ENCODE data around the gene SGIP1. TPM values are rescaled to one million over a fixed set of nuclear protein-coding genes. Genes with fewer than 3 reads are reported as not detected.

The SGIP1 gene
- total and polyA plus RNA-seq, 2 donors (not counting 3 experiments of a cell fraction or from before 2014, with no cell fraction given) = 30.9 to 68.9 TPM

DNA sequence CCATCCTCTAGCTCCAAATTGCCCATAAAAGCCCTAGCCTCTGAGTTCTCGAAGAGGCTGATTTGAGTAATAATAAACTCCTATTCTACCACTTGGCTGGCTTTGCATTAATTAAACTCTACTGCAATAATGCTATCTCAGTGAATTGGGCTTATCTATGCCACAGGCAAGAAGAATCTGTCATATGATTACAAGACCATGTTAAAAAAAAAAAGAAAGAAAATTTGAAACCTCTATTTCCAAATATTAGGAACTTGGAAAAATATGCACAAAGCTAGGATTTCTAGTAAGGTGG is 27.6 kb upstream of the SGIP1 start:
- no peaks in the 10 kb centered on the region for H4K20me1 ChIP-seq (replicated peaks; ENCODE audit: control insufficient read depth, extremely low read depth, insufficient read depth, low read length)
- dilution Hi-C loops (cut with MboI; ENCODE audit: extremely low pct_ligation_motif_present, low sequenced_read_pairs) (no loop called here), intact Hi-C loops (cut with micrococcal nuclease) (loop anchor here (1.0 kb wide), 3 partner anchors 21 to 58 kb away; no protein-coding TSS in a partner anchor)
- POLR2A ChIA-PET = interaction anchor here (1.2 kb wide), 1 partner anchor 21 kb away, joined by 3 read pairs; no protein-coding TSS in a partner anchor
- no peak overlapping the region for H2AFZ ChIP-seq (ENCODE audit: low read depth, low read length)
- CTCF ChIA-PET = interaction anchor here (0.8 to 5.0 kb wide), 12 partner anchors 9 to 254 kb away, joined by 3 to 102 read pairs (median 7); partner anchors contain the start of genes DYNLT5 and SGIP1
- FAIRE-seq (no peak), DNase-seq (ENCODE audit: low read depth, low spot score) (no peak)
- H3K79me2 ChIP-seq (ENCODE audit: control insufficient read depth, insufficient read depth, low read length) = no peaks in the 10 kb centered on the region
- H3K27ac ChIP-seq (ENCODE audit: insufficient read depth, low read depth, low read length) = peak overlapping the region; percentile 12
- H3K9me3 ChIP-seq (replicated peaks; ENCODE audit: control insufficient read depth, insufficient read depth, low read length) = no peaks in the 10 kb centered on the region
- H3K4me1 ChIP-seq (ENCODE audit: control insufficient read depth, extremely low read depth, insufficient read depth, low read length) = peaks cover 5% of the 10 kb centered on the region
- no peaks in the 10 kb centered on the region for H3K36me3 ChIP-seq (ENCODE audit: control insufficient read depth in 2 of 2, extremely low read depth in 1 of 2, insufficient read depth in 2 of 2, low read length in 2 of 2)
- H3K27me3 ChIP-seq (ENCODE audit: control insufficient read depth in 2 of 2, insufficient read depth in 2 of 2, low read length in 2 of 2) = no peaks in the 10 kb centered on the region
- TF ChIP-seq POLR2A (IDR thresholded peaks at IDR 0.05; ENCODE audit: low read depth, low read length) = no peak
- no peak for TF ChIP-seq MYC (IDR thresholded peaks at IDR 0.05; ENCODE audit: low read depth, low read length)
- TF ChIP-seq, protein P1, sequence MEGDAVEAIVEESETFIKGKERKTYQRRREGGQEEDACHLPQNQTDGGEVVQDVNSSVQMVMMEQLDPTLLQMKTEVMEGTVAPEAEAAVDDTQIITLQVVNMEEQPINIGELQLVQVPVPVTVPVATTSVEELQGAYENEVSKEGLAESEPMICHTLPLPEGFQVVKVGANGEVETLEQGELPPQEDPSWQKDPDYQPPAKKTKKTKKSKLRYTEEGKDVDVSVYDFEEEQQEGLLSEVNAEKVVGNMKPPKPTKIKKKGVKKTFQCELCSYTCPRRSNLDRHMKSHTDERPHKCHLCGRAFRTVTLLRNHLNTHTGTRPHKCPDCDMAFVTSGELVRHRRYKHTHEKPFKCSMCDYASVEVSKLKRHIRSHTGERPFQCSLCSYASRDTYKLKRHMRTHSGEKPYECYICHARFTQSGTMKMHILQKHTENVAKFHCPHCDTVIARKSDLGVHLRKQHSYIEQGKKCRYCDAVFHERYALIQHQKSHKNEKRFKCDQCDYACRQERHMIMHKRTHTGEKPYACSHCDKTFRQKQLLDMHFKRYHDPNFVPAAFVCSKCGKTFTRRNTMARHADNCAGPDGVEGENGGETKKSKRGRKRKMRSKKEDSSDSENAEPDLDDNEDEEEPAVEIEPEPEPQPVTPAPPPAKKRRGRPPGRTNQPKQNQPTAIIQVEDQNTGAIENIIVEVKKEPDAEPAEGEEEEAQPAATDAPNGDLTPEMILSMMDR (IDR thresholded peaks at IDR 0.05; ENCODE audit: extremely low read depth in 1 of 2, insufficient read depth in 1 of 2, low read depth in 1 of 2, low read length in 2 of 2) = no peak
- TF ChIP-seq GATA2 (IDR thresholded peaks at IDR 0.05; ENCODE audit: insufficient read depth, insufficient read length, low read depth, low read length) = no peak
- TF ChIP-seq, protein P2, sequence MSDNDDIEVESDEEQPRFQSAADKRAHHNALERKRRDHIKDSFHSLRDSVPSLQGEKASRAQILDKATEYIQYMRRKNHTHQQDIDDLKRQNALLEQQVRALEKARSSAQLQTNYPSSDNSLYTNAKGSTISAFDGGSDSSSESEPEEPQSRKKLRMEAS (IDR thresholded peaks at IDR 0.05; ENCODE audit: insufficient read depth, insufficient read length) = no peak
- TF ChIP-seq JUN (IDR thresholded peaks at IDR 0.05; ENCODE audit: borderline replicate concordance, insufficient read depth, insufficient read length, low read depth) = no peak
- TF ChIP-seq EZH2 (IDR thresholded peaks at IDR 0.05; ENCODE audit: borderline replicate concordance, low read depth, low read length, severe bottlenecking) = no peak
- no peak for TF ChIP-seq FOS (IDR thresholded peaks at IDR 0.05; ENCODE audit: borderline replicate concordance, insufficient read depth, low read length)
- TF ChIP-seq POLR2AphosphoS5 (IDR thresholded peaks at IDR 0.05; ENCODE audit: insufficient read depth, low read depth, low read length) = no peak
- no TSS peak for BruUV-seq (replicated peaks)
- no peak overlapping the region for H3K9ac ChIP-seq (replicated peaks; ENCODE audit: extremely low read depth, insufficient read depth, low read length)
- H3K4me2 ChIP-seq (ENCODE audit: insufficient read depth, low read length) = no peak overlapping the region
- H3K9me1 ChIP-seq (replicated peaks; ENCODE audit: control insufficient read depth, extremely low read depth, insufficient read depth, low read length) = no peaks in the 10 kb centered on the region
- no peak overlapping the region for H3K4me3 ChIP-seq (replicated peaks in 1 of 3; ENCODE audit: insufficient read depth in 1 of 3, low read depth in 1 of 3, low read length in 3 of 3)
